Mesodermal cell (in vitro differentiated cells): ENCODE results near the gene C20orf96.
A peak's percentile ranks its signal among the peaks of the same experiment; 100 is the strongest.

Experiments used
- H3K27ac ChIP-seq: 2 replicates; pipeline ENCODE4 v1.7.0; 2013; ENCODE audit warnings: mild to moderate bottlenecking, low read depth, low read length, moderate library complexity; ENCODE audit not compliant: severe bottlenecking
- H3K36me3 ChIP-seq: 2 replicates; pipeline ENCODE4 v1.7.1; 2013; ENCODE audit warnings: mild to moderate bottlenecking, low read length, moderate library complexity; ENCODE audit not compliant: control insufficient read depth, insufficient read depth
- H3K4me1 ChIP-seq: one replicate; pipeline ENCODE4 v1.7.1; 2013; ENCODE audit warnings: mild to moderate bottlenecking, low read length; ENCODE audit not compliant: insufficient read depth, control insufficient read depth, poor library complexity, severe bottlenecking
- H3K4me3 ChIP-seq: 2 replicates; pipeline ENCODE4 v1.7.0; 2013; ENCODE audit warnings: low read length, control low read depth, mild to moderate bottlenecking; ENCODE audit not compliant: insufficient read depth, poor library complexity, severe bottlenecking; ENCODE audit errors: extremely low read depth
- H3K9me3 ChIP-seq: 2 replicates; pipeline ENCODE4 v1.7.1; 2013; ENCODE audit warnings: mild to moderate bottlenecking, low read length, moderate library complexity; ENCODE audit not compliant: control insufficient read depth
- WGBS, 2 experiments: methylation state at CpG; one replicate each; pipeline ENCODE4 v1.1.5; 2013; ENCODE audit warnings: missing lambda C conversion rate in 2 of 2; ENCODE audit not compliant: insufficient coverage in 2 of 2; 5-methylcytosine and 5-hydroxymethylcytosine counted together

The C20orf96 gene

DNA sequence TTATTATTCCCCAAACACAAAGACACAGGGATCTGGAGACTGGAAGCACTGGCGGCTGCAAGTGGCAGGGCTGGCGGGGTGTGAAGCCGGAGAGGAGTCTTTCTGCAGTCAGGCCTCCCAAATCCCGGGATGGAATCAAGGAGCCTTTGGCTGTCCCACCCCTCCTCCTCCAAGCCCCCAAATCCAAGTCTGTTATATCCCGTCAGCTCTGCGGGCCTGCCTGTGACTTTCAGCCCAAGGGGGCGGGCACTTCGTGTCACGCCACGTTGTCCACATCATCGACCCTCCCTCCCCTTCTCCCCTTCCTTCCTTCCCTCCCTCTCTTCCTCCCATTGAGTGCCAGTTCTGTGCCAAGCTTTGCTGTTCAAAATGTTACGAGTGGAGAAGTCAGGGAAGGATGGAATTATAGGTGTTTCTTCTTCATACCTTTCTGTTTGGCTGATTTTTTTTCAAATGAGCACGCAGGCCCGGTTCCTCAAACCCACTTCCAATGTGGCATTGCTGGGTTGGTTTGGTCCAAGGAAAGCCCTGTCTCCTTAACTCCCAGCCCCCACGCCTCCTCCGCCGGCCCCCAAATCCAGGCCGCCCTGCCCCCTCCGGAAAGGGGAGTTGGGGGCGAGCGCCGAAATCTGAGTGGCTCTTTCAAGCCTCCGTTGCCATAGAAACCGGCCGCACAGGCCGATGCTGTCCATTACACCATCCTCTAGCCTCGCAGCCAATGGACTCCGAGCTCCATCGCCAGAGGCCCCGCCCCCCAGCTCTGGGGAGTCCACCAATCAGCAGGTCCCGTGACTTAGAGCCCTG, 19.5 kb upstream of the C20orf96 start:
- H3K27ac ChIP-seq = peak overlapping the region; percentile 100
- no peaks in the 10 kb centered on the region for H3K36me3 ChIP-seq
- peak overlapping the region; percentile 35 for H3K4me3 ChIP-seq
- 0% methylated on average over 13 to 19 of the region's 31 CpGs for WGBS, 2 experiments
- H3K4me1 ChIP-seq = peaks cover 16% of the 10 kb centered on the region
- H3K9me3 ChIP-seq = no peaks in the 10 kb centered on the region

DNA sequence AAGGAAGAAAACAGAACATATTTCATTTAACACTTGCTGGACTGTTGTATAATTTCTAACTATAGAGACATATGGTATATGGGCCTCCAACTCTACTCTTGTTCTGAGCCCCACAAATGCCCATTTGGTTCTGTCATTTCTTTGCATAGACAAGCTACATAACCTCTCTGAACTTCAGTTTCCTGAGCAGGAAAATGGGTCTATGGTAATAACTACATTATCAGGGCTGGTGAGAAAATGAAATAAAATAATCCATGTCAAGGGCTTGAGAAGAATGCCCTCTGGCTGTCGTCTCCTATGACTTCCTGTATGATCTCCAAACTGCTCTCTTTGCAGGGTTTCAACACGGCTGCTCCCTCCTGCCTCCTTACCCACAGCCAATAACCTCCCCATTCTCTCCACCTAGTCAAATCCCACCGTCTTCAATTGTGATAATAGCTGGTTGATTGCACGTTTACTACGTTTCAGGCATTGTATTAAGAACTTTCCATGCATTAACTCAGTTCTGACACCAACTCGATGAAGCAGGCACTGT, 18.8 kb upstream of the C20orf96 start:
- WGBS, 2 experiments = 0% methylated on average over 3 to 4 of the region's 6 CpGs
- no peaks in the 10 kb centered on the region for H3K9me3 ChIP-seq
- peak overlapping the region; percentile 100 for H3K27ac ChIP-seq
- peak overlapping the region; percentile 35 for H3K4me3 ChIP-seq
- peaks cover 16% of the 10 kb centered on the region for H3K4me1 ChIP-seq
- H3K36me3 ChIP-seq = no peaks in the 10 kb centered on the region

DNA sequence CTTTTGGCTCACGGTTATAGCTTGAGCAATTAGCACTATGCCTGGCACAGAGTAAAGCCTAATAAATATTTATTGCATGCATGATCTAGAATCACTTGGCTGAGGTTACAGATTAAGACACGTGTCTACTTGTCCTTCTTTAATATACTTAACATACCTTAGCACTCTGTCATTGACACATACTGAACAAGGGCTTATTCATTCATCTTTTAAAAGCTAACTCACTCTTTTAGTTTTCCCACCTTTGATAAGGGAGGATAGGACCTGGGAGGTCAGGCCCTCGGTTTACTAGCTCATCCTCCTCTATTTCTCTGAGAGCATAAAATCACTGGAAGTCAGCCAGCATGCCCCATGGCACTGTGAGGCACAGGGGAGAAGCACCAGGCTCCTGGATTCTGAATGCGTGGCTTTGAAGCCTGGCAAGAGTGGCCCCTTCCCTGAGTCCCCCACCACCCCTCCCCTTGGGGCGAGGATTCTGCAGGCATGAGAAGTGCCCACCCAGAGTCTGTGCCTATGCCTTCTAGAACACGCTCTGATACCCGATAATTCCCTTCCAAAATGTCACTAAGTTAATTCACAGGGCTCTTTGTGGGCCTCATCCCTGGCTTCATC, 18.0 kb upstream of the C20orf96 start:
- Histone ChIP-seq H3K27ac (peak overlapping the region; percentile 100), H3K4me3 (no peak overlapping the region), H3K4me1 (peaks cover 16% of the 10 kb centered on the region), H3K9me3 (no peaks in the 10 kb centered on the region), H3K36me3 (no peaks in the 10 kb centered on the region)
- 94 to 100% methylated on average over 5 of the region's 7 CpGs for WGBS, 2 experiments

DNA sequence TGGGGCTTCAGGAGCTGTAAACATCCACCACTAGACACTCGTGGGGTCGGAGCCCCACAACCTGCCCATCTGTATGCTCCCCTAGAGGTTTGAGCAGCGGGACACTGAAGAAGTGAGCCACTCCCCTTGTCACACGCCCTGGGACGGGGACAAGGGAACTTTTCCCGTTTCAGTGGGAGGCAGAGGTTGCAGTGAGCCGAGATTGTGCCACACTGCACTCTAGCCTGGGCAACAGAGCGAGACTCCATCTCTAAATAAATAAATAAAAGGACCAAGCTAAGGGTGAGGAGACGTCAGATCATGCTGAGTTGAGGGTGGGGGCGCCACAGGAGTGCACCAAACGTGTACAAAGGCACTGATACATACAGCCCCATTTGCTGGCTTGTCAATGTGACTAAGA, 15.2 kb upstream of the C20orf96 start:
- H3K4me1 ChIP-seq = peaks cover 33% of the 10 kb centered on the region
- no peak overlapping the region for H3K27ac ChIP-seq
- peaks cover 6% of the 10 kb centered on the region for H3K36me3 ChIP-seq
- WGBS, 2 experiments = 69 to 87% methylated on average over 4 to 6 of the region's 11 CpGs
- H3K4me3 ChIP-seq = no peak overlapping the region
- H3K9me3 ChIP-seq = no peaks in the 10 kb centered on the region

DNA sequence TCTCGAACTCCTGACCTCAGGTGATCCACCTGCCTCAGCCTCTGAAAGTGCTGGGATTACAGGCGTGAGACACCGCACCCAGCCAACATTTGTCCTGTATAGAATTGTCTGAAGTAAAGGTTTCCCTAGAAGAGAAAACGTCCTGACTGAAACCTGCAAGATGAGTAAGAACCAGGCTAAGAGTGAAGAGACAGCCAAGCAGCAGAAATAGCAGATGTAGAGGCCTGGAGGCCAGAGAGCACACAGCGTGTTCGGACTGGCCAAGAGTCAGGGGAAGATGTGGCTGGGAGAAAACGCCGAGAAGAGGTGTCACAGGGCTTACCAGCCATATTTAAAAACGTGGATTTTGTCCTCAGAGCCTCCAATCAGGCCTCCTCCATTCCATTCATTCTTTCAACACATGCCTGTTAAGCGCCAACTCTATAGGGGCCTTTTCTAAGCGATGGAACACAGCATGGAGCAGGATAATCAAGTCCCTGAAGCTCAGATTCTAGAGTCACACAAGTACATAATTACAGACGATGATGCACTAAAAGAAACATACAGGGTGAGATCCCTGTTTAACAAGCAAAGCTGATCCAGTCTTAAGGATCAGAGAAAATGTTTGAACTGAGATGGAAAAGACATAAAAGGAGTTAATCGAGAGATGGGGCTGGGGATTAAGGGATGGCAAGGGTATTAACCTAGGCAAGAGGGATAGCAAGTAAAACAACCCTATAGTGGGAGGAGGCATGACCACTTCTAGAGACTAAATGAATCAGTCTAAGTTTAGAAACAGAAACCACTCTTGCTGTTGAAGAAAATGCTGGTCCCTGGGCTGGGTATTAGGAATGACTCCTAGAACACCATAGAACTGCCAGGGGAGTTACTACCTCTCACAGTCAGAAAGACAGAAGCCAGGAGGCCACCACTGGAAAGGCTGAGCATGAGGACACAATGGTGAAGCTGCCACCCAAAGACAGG, 11.6 kb upstream of the C20orf96 start:
- Histone ChIP-seq H3K27ac (peak overlapping the region; percentile 89), H3K36me3 (peaks cover 24% of the 10 kb centered on the region), H3K4me1 (peaks cover 25% of the 10 kb centered on the region), H3K9me3 (no peaks in the 10 kb centered on the region), H3K4me3 (no peak overlapping the region)
- WGBS, 2 experiments = 64 to 68% methylated on average over 12 to 13 of the region's 13 CpGs

DNA sequence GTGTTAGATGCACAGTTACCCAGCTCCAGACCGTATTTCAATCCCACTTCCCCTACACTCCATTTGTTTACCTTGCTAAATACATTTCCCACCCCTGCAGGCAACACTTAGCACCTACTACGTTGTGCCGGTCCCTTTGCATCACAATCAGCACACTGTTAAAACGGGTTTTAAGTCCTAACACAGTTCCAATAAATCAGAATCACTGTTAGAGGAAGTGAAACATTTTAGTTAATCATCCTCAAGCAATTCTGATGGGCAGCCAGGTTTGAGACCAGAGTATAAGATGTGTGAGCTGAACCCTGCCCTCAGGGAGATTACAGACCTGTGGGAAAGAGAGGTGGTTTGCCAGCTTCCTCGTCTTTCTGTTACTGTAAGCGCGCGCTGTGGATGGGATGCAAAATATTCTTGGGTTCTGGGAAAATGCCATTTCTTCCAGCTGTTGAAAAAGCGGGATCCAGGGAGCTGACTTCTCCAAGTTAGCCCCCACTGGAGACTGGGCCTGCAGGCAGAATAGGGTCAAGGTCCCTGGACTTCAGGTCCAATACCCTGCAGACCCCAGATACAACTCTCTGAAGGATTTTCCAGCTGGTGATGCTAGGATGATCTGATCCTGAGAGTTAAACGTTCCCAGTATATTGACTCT, 9.9 kb upstream of the C20orf96 start:
- Histone ChIP-seq H3K4me1 (peaks cover 28% of the 10 kb centered on the region), H3K9me3 (no peaks in the 10 kb centered on the region), H3K4me3 (peak overlapping the region; percentile 95), H3K36me3 (peaks cover 24% of the 10 kb centered on the region), H3K27ac (peak overlapping the region; percentile 89)
- WGBS, 2 experiments = 24 to 27% methylated on average over 7 to 9 of the region's 10 CpGs

DNA sequence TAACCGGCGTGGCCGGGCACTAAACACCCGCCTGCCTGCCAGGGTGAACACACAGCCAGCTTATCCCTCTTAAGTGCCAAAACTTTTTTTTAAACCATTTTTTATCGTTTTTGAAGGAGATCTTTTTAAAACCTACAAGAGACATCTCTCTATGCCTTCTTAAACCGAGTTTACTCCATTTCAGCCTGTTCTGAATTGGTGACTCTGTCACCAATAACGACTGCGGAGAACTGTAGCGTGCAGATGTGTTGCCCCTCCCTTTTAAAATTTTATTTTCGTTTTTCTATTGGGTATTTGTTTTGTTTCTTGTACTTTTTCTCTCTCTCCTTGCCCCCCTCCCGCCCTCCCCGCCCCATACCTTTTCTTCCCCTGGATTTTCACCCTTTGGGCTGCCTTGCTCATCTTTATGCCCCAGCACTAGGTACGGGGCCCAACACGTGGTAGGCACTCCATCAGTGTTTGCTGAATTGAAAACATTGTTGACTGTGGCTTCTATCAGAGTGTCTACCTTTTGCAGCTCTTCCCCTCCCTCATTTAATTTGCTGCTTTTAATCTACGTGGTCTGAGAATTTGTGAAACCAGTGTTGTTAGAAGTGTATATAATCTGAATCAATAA, 8.3 kb upstream of the C20orf96 start:
- peaks cover 24% of the 10 kb centered on the region for H3K36me3 ChIP-seq
- peak overlapping the region; percentile 87 for H3K27ac ChIP-seq
- peaks cover 28% of the 10 kb centered on the region for H3K4me1 ChIP-seq
- 2 to 3% methylated on average over 7 to 8 of the region's 15 CpGs for WGBS, 2 experiments
- H3K9me3 ChIP-seq = no peaks in the 10 kb centered on the region
- H3K4me3 ChIP-seq = peak overlapping the region; percentile 95

DNA sequence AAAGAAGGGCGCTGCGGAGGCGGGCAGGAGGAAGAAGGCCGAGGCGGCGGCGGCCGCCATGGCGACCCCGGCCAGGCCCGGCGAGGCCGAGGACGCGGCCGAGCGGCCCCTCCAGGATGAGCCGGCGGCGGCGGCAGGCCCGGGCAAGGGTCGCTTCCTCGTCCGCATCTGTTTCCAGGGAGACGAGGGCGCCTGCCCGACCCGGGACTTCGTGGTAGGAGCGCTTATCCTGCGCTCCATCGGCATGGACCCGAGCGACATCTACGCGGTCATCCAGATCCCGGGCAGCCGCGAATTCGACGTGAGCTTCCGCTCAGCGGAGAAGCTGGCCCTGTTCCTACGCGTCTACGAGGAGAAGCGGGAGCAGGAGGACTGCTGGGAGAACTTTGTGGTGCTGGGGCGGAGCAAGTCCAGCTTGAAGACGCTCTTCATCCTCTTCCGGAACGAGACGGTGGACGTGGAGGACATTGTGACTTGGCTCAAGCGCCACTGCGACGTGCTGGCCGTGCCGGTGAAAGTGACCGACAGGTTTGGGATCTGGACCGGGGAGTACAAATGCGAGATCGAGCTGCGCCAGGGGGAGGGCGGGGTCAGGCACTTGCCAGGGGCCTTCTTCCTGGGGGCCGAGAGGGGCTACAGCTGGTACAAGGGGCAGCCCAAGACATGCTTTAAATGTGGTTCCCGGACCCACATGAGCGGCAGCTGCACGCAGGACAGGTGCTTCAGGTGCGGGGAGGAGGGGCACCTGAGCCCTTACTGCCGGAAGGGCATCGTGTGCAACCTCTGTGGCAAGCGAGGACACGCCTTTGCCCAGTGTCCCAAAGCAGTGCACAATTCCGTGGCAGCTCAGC, 7.6 kb upstream of the C20orf96 start:
- H3K9me3 ChIP-seq = no peaks in the 10 kb centered on the region
- peak overlapping the region; percentile 87 for H3K27ac ChIP-seq
- peak overlapping the region; percentile 95 for H3K4me3 ChIP-seq
- WGBS, 2 experiments = 0 to 1% methylated on average over 47 to 73 of the region's 75 CpGs
- H3K4me1 ChIP-seq = peaks cover 28% of the 10 kb centered on the region
- H3K36me3 ChIP-seq = peaks cover 24% of the 10 kb centered on the region
